OCI-LY1 (cell line): ENCODE measurements around the gene CHD9NB.

ENCODE experiments used
- H2AFZ ChIP-seq: fragments of 200-600 bp; sonication (generic), shearing (Covaris generic); 2 replicates; pipeline ENCODE4 v1.6.0; 2014; ENCODE audit warnings: antibody characterized with exemption, mild to moderate bottlenecking, low read length
- H3F3A ChIP-seq: fragments of 200-600 bp; sonication (generic), shearing (Covaris generic); 2 replicates; pipeline ENCODE4 v1.6.0; 2014; ENCODE audit warnings: mild to moderate bottlenecking, antibody characterized with exemption, low read length, moderate library complexity; ENCODE audit not compliant: insufficient read depth
- H3K27ac ChIP-seq: fragments of 200-600 bp; sonication (generic); 2 replicates; pipeline ENCODE4 v1.5.1; 2014; ENCODE audit warnings: low read length, mixed run types, mild to moderate bottlenecking, low read depth; ENCODE audit not compliant: poor library complexity, severe bottlenecking
- H3K27me3 ChIP-seq: fragments of 200-600 bp; sonication (generic); 2 replicates; pipeline ENCODE4 v1.6.0; 2014; ENCODE audit warnings: antibody characterized with exemption, mild to moderate bottlenecking, low read length, moderate library complexity; ENCODE audit not compliant: insufficient read depth
- H3K36me3 ChIP-seq: fragments of 200-600 bp; sonication (generic); 2 replicates; pipeline ENCODE4 v1.6.1; 2014; ENCODE audit warnings: mild to moderate bottlenecking, antibody characterized with exemption, low read length, moderate library complexity, mixed read lengths; ENCODE audit not compliant: insufficient read depth
- H3K4me1 ChIP-seq: fragments of 200-600 bp; sonication (generic); 2 replicates; pipeline ENCODE4 v1.5.1; 2014; ENCODE audit warnings: mild to moderate bottlenecking, low read length, moderate library complexity; ENCODE audit not compliant: insufficient read depth, severe bottlenecking
- H3K4me2 ChIP-seq: fragments of 200-600 bp; sonication (generic), shearing (Covaris generic); 2 replicates; pipeline ENCODE4 v1.6.1; 2014; ENCODE audit warnings: low read length
- H3K4me3 ChIP-seq: fragments of 200-600 bp; sonication (generic); 2 replicates; pipeline ENCODE4 v1.5.1; 2014; ENCODE audit warnings: low read length, low read depth, mild to moderate bottlenecking, mixed read lengths; ENCODE audit not compliant: poor library complexity, severe bottlenecking
- H3K79me2 ChIP-seq: fragments of 200-600 bp; shearing (Covaris generic); 2 replicates; pipeline ENCODE4 v1.6.1; 2016; ENCODE audit warnings: mixed run types, low read length, mixed read lengths; ENCODE audit not compliant: insufficient read depth
- H3K9ac ChIP-seq: fragments of 200-600 bp; sonication (generic), shearing (Covaris generic); 2 replicates; pipeline ENCODE4 v1.6.1; 2014; ENCODE audit warnings: mild to moderate bottlenecking, low read length, mixed read lengths
- H3K9me2 ChIP-seq: fragments of 200-600 bp; sonication (generic), shearing (Covaris generic); 2 replicates; pipeline ENCODE4 v1.6.1; 2014; ENCODE audit warnings: low read depth, mild to moderate bottlenecking, low read length, mixed read lengths
- H3K9me3 ChIP-seq: fragments of 200-600 bp; shearing (Covaris generic); 2 replicates; pipeline ENCODE4 v1.6.1; 2014; ENCODE audit warnings: low read length, mixed read lengths
- H4K20me1 ChIP-seq: fragments of 200-600 bp; sonication (generic), shearing (Covaris generic); 2 replicates; pipeline ENCODE4 v1.6.0; 2016; ENCODE audit warnings: mild to moderate bottlenecking, low read length; ENCODE audit not compliant: insufficient read depth
- EZH2 ChIP-seq: fragments of 200-600 bp; sonication (generic), shearing (Covaris generic); IDR thresholded peaks from 2 replicates; pipeline ENCODE4 v1.8.0; 2017; ENCODE audit warnings: borderline replicate concordance, mixed run types, mild to moderate bottlenecking, antibody characterized with exemption, low read length, moderate library complexity, mixed read lengths
- TF ChIP-seq, protein P1 (sequence below): fragments of 200-600 bp; sonication (generic), shearing (Covaris generic); IDR thresholded peaks from 2 replicates; pipeline ENCODE4 v1.5.1; 2017; ENCODE audit warnings: mild to moderate bottlenecking, antibody characterized with exemption, low read length, moderate library complexity, mixed read lengths

The CHD9NB gene

GRCh38 chr16:53058882-53059281 is 6.2 kb upstream of the CHD9NB start:
- no peaks in the 10 kb centered on the region for H3K9me2 ChIP-seq
- TF ChIP-seq, protein P1, sequence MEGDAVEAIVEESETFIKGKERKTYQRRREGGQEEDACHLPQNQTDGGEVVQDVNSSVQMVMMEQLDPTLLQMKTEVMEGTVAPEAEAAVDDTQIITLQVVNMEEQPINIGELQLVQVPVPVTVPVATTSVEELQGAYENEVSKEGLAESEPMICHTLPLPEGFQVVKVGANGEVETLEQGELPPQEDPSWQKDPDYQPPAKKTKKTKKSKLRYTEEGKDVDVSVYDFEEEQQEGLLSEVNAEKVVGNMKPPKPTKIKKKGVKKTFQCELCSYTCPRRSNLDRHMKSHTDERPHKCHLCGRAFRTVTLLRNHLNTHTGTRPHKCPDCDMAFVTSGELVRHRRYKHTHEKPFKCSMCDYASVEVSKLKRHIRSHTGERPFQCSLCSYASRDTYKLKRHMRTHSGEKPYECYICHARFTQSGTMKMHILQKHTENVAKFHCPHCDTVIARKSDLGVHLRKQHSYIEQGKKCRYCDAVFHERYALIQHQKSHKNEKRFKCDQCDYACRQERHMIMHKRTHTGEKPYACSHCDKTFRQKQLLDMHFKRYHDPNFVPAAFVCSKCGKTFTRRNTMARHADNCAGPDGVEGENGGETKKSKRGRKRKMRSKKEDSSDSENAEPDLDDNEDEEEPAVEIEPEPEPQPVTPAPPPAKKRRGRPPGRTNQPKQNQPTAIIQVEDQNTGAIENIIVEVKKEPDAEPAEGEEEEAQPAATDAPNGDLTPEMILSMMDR, result no peak
- no peak for TF ChIP-seq EZH2
- H3K27ac ChIP-seq, result peak overlapping the region; percentile 64
- no peak overlapping the region for H3K4me3 ChIP-seq
- H3F3A ChIP-seq, result no peaks in the 10 kb centered on the region
- no peaks in the 10 kb centered on the region for H4K20me1 ChIP-seq
- H3K36me3 ChIP-seq, result no peaks in the 10 kb centered on the region
- peaks cover 68% of the 10 kb centered on the region for H3K4me1 ChIP-seq
- H2AFZ ChIP-seq, result no peak overlapping the region
- no peaks in the 10 kb centered on the region for H3K9me3 ChIP-seq
- H3K4me2 ChIP-seq, result no peak overlapping the region
- H3K9ac ChIP-seq, result no peak overlapping the region
- no peaks in the 10 kb centered on the region for H3K27me3 ChIP-seq
- peaks cover 39% of the 10 kb centered on the region for H3K79me2 ChIP-seq

- Histone ChIP-seq H3K27me3 (no peaks in the 10 kb centered on the region), H3K79me2 (peaks cover 39% of the 10 kb centered on the region), H3K4me3 (no peak overlapping the region), H3K4me2 (no peak overlapping the region), H4K20me1 (no peaks in the 10 kb centered on the region), H3K9me3 (no peaks in the 10 kb centered on the region), H3K36me3 (no peaks in the 10 kb centered on the region), H2AFZ (no peak overlapping the region), H3K9me2 (no peaks in the 10 kb centered on the region), H3K9ac (no peak overlapping the region), H3K4me1 (peaks cover 66% of the 10 kb centered on the region), H3F3A (no peaks in the 10 kb centered on the region), H3K27ac (peak overlapping the region; percentile 64)
- TF ChIP-seq, protein P1, result no peak
- TF ChIP-seq EZH2, result no peak
Observed at GRCh38 chr16:53058441-53058840, 5.7 kb upstream of the CHD9NB start.

GRCh38 chr16:53057658-53058057 is 5.0 kb upstream of the CHD9NB start:
- no peaks in the 10 kb centered on the region for H4K20me1 ChIP-seq
- no peaks in the 10 kb centered on the region for H3K27me3 ChIP-seq
- no peak overlapping the region for H3K9ac ChIP-seq
- H2AFZ ChIP-seq, result no peak overlapping the region
- peak overlapping the region; percentile 36; the same call in 1 of the 2 replicates for H3K4me2 ChIP-seq
- no peaks in the 10 kb centered on the region for H3K36me3 ChIP-seq
- no peaks in the 10 kb centered on the region for H3K9me2 ChIP-seq
- H3K4me1 ChIP-seq, result peaks cover 66% of the 10 kb centered on the region
- H3K4me3 ChIP-seq, result peak overlapping the region; percentile 14
- H3K27ac ChIP-seq, result peak overlapping the region; percentile 64
- no peaks in the 10 kb centered on the region for H3K9me3 ChIP-seq
- H3K79me2 ChIP-seq, result peaks cover 39% of the 10 kb centered on the region
- H3F3A ChIP-seq, result no peaks in the 10 kb centered on the region
- TF ChIP-seq, protein P1, result no peak
- no peak for TF ChIP-seq EZH2
